COLO668 (cell line): Measurements from ENCODE around the gene PIK3C2G.

ENCODE experiments used
- DNase-seq: peaks from one replicate; lab custom pipeline; 2025; ENCODE audit not compliant: unreplicated experiment; lab: John Stamatoyannopoulos, UW

Gene PIK3C2G

DNA sequence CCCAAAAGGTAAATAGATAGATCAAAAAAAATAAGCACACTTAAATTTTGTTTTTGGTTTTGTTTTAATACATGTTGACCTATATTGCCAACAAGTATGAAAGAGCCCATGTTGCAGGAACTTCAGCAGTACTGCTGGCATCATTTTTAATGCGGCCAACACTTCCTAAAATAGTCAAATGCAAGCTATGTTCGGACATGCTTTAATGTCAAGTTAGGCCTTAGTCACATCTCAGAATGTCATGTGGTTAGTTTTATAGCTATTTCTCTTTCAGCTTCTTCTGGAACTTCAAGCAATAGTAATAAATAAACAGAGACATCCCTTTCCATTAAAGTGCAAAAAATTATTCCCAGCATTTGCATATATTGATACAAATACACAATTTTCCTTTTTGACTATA lies 153.4 kb downstream of the PIK3C2G start:
- no peak for DNase-seq

- no peak for DNase-seq
These were observed 153.9 kb downstream of the PIK3C2G start for GRCh38 chr12:18415227-18415626.

- no peak for DNase-seq
These were observed 155.1 kb downstream of the PIK3C2G start for GRCh38 chr12:18416412-18416811.

DNA sequence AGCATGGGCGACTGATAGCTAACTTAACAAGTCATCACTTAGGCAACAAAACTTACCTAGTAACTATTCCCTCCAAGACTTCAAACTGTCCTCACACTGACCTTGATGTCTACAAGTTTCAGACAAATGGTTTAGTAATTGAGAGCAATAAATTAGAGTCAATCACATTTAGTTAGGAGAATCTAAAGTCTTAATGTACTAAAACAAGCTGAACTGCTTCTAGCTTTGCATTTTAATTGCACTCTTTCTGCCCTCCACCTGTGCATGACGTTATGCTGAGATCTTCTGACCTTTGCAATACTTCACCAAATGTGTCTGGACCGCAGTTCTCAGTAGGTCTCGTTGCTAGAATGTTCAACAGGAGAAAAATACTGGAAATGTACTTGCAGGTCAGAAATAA lies 158.0 kb downstream of the PIK3C2G start:
- DNase-seq, result no peak

DNA sequence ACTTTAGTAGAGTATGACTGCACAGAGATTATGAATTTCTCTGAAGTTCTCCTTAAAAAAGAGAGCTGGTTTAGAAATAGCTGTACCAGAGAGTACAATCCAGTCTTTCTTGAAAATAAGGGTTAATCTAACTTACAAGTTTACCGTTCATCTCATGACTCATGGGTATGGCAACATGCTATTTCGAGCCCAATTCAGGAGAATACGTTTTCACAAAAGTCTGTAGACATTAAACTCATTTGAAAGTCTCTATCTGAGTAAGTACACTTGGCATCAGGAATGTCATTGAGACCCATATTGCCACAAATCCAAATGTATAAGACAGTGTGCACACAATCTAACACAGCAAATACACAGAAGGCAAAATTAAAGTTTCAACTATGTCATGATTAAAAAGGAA lies 160.5 kb downstream of the PIK3C2G start:
- DNase-seq, result no peak

DNA sequence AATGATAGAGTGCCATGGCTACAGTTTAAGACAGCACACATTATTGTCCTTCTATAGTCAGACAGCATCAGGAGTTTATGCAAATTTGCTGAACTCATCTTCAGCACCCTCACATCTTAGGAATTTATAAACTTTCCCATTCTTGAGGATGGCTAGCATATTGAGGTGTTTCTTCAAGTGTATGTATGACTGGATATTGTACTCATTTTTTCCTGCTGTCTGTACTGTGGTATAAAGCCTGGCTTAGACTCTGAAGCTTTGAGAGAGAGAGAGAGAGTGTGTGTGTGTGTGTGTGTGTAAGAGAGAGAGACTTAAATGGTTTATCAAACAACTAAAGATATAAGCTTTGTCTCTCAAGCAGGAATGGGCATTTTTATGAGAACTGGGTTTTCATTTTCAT lies 161.6 kb downstream of the PIK3C2G start:
- no peak for DNase-seq

DNA sequence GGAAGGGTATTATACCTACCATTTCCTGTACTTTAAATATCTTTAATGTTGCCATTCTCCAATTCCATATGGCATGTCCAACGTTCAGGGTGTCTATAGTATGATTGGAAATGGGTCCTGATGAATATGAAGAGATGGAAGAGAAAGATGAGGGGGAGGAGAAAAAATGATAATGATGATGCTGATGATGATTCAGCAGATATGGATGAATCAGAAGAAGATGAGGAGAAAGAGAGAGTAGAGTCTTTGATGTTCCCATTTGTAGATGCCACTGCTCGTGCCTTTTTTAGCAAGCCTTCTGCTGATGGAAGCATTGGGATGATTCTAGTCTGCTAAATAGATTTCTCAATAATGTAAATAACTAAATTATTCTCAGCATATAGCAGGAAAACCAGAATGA lies 163.5 kb downstream of the PIK3C2G start:
- no peak for DNase-seq

DNA sequence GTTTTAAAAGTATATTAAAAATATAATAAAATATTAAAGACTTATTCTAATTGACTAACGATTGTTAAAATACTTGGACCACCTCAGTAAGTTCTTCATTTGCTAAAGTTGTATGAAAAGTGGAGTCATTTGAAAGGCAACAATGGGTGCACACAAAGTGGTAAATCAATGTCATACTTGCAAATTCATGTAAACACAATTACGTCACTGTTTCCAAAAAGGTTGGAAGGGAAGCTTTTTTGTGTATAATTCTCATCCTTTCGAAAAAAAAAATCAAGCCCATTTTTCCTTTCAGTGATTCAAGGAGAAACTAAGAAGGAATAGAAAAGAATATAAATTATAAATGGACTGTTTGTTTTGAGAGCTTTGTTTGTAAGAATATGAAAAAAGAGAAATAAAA lies 166.2 kb downstream of the PIK3C2G start:
- no peak for DNase-seq

- DNase-seq, result no peak
These were observed 167.1 kb downstream of the PIK3C2G start for GRCh38 chr12:18428416-18428815.

- no peak for DNase-seq
These were observed 168.0 kb downstream of the PIK3C2G start for GRCh38 chr12:18429366-18429765.

DNA sequence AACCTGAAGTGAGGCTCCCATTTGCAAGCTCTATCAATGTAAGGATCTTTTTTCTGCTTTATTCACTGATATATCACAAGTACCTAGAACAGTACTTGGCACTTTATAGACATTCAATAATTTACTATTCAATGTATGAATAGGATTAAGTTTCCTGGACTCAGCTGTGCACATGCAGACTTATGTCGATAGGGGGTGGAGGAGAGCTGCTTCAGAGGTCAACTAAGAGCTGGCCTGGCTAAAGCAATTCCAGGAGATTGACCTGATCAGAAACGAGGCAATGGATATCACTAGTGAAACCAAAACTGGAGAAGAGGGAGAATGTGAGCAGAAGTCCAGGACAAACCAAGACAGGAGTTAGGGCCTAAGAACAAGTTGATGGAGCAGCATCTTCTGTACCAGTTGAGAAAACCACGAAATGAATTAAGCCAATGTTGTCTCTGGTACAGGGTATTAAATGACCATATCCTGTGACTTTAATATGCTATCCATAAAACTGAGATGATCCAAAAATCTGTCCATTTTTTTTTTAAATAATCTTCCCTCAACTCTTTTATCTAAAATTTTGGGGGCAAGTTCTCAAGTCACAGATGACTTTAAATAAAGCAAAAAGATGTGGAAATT lies 169.2 kb downstream of the PIK3C2G start:
- DNase-seq, result peak; percentile 11

DNA sequence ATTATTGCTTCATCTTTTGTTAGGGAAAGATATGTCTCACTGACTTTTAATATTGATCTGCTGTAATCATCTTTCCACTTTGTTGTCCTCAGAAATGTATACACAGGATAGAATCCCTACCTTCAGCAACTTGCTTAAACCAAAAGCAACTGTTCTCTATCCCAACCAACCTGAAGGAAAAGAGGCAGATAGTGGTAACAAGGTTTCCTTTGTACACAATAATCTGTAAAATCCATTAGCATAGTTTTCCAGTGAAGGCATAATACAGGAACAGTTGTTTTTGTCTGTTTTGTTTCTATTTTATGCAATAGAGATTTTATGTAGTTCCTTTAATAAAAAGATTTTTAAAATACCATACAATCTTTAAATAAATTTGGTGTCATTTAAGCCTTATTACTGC lies 170.5 kb downstream of the PIK3C2G start:
- no peak for DNase-seq

DNA sequence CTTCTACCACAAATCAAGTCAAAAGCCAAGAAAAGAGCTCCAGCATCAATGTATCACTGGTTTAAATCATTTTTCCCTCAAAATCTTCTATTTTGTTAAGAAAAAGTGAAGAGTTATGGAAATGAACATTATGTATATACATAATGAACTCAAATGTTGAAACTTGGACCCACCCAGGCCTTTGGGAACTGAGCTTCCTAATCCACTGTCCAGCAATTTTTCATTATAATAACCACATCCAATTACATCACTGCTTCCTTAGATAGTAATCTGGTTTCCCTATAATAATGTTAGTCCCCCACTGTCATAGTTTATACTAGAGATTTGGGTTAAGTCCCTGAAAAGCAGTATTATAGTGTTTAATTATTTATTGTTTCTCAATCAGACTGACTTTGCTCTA lies 170.9 kb downstream of the PIK3C2G start:
- DNase-seq, result no peak

- DNase-seq, result no peak
These were observed 174.9 kb downstream of the PIK3C2G start for GRCh38 chr12:18436170-18436569.

GRCh38 chr12:18439541-18439940 lies 178.2 kb downstream of the PIK3C2G start:
- no peak for DNase-seq

DNA sequence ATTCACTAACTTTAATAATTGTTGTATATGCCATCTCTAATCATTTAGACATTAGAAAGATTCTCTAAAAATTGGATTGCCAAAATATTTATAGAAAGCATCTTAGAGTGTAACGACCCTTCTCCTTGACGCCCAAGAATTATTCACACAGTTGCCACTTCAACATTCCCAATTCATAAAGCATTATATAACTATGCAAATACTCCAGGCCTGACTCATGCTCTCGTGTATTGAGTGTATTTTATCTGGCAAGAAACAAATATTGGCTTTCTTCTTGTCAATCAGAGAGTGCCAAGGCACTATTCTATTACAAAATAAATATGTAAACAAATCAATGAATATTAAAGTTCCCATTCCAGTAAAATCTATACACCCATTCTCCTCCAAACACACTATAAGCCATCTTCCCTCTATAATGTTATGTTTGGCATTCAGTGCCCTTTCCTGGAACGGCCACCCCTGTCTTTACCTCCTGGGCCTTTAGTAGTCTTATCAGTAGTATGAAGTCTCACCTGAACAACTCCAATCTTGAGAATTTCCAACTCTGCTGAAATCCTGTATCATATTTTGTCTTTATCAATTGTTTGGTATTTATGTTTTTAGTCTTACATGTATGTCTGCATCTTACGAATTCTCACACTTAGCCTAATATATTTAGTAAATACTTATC lies 182.6 kb downstream of the PIK3C2G start:
- DNase-seq, result no peak

DNA sequence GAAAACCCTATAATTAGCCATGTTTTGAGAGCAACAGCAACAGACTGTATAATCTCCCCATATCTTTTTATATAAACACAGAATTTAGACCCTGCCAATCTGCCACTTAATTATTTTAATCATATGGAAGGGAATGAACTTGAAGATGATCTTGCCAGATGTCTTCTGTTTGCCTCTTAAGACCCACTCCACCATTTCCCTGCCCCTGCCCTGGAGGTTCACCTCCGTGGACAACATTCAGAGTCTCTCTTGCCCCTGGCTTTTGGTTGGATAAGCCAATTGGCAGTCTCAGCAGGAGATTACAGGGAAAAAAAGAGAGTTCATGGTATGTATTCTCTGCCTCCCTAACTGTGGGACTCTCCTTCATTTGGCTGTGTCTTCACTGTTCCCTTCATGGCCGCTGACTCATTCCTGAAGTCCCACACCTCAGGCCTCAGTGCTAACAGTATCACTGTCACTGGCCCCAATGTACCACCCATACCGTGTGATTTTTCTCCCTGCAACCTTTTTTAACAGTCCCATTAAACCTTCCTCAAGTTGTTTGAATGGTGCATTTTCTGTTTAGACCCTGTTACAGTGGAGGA lies 184.8 kb downstream of the PIK3C2G start:
- no peak for DNase-seq

- DNase-seq, result no peak
These were observed 193.0 kb downstream of the PIK3C2G start for GRCh38 chr12:18454330-18454729.

DNA sequence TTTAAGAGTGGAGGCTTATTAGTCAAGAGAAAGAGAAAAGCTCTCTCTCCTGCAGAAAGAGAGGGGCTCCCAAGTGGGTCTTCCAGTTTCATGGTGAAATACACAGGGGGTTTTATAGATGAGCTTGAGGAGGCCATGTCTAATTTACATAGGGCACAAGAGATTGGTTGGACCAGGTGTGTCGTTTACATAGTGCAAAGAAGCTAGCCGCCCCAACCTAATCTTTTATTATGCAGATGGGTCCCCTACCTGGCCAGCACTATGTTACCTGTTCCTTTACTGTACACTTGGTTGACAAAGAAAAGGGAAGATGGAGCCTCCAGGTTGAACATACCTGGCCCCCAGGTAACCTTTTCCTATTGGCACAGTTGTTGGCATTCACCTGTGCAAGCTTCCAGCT lies 195.0 kb downstream of the PIK3C2G start:
- DNase-seq, result no peak

- no peak for DNase-seq
These were observed 196.0 kb downstream of the PIK3C2G start for GRCh38 chr12:18457362-18457761.

- DNase-seq, result no peak
These were observed 200.4 kb downstream of the PIK3C2G start for GRCh38 chr12:18461758-18462157.

GRCh38 chr12:18462442-18462841 lies 201.1 kb downstream of the PIK3C2G start:
- no peak for DNase-seq
